Neural progenitor cell (in vitro differentiated cells): ENCODE data around the gene ENDOU. TPM values are rescaled to one million over a fixed set of nuclear protein-coding genes. Genes with fewer than 3 reads are reported as not detected.

Experiments used
- DNase-seq: peaks from one replicate; pipeline ENCODE4 v3.0.0-alpha.2; 2016; ENCODE audit warnings: low spot score
- H2AFZ ChIP-seq: fragments of 200-600 bp; sonication (generic); replicated peaks from 2 replicates; pipeline ENCODE4 v1.6.1; 2016; ENCODE audit warnings: antibody characterized with exemption
- H3F3A ChIP-seq: fragments of 200-600 bp; sonication (generic); 2 replicates; pipeline ENCODE4 v1.6.1; 2016; ENCODE audit warnings: antibody characterized with exemption, low read depth
- H3K27ac ChIP-seq: fragments of 200-600 bp; sonication (generic); 2 replicates; pipeline ENCODE4 v1.5.1; 2016; ENCODE audit warnings: mild to moderate bottlenecking
- H3K27me3 ChIP-seq: fragments of 200-600 bp; sonication (generic); 2 replicates; pipeline ENCODE4 v1.6.1; 2016; ENCODE audit warnings: mild to moderate bottlenecking, moderate library complexity
- H3K36me3 ChIP-seq: fragments of 200-600 bp; sonication (generic); 2 replicates; pipeline ENCODE4 v1.5.1; 2016
- H3K4me1 ChIP-seq: fragments of 200-600 bp; sonication (generic); 2 replicates; pipeline ENCODE4 v1.6.1; 2016; ENCODE audit warnings: mixed run types
- H3K4me2 ChIP-seq: fragments of 200-600 bp; sonication (generic); 2 replicates; pipeline ENCODE4 v1.6.1; 2016
- H3K4me3 ChIP-seq: fragments of 200-600 bp; sonication (generic); 2 replicates; pipeline ENCODE4 v1.5.1; 2016
- H3K79me2 ChIP-seq: fragments of 200-600 bp; sonication (generic); 2 replicates; pipeline ENCODE4 v1.6.1; 2016; ENCODE audit warnings: low read depth
- H3K9ac ChIP-seq: fragments of 200-600 bp; sonication (generic); 2 replicates; pipeline ENCODE4 v1.6.1; 2016
- H3K9me3 ChIP-seq: fragments of 200-600 bp; sonication (generic); 2 replicates; pipeline ENCODE4 v1.5.1; 2016; ENCODE audit warnings: low read depth
- H4K20me1 ChIP-seq: fragments of 200-600 bp; sonication (generic); 2 replicates; pipeline ENCODE4 v1.6.1; 2016; ENCODE audit warnings: low read depth
- H3K27ac Mint-ChIP-seq: 3 replicates; pipeline ENCODE4 v1.8.0; 2021; ENCODE audit warnings: mixed read lengths
- H3K27me3 Mint-ChIP-seq: 2 replicates; pipeline ENCODE4 v1.8.0; 2022; ENCODE audit warnings: low read depth, mild to moderate bottlenecking, inconsistent platforms, moderate library complexity, mixed read lengths; ENCODE audit not compliant: insufficient read depth
- H3K36me3 Mint-ChIP-seq: 3 replicates; pipeline ENCODE4 v1.8.0; 2021; ENCODE audit warnings: mixed read lengths
- H3K4me1 Mint-ChIP-seq: 3 replicates; pipeline ENCODE4 v1.8.0; 2021; ENCODE audit warnings: mixed read lengths
- H3K4me3 Mint-ChIP-seq: 3 replicates; pipeline ENCODE4 v1.8.0; 2021; ENCODE audit warnings: mild to moderate bottlenecking, moderate library complexity, mixed read lengths
- H3K9me3 Mint-ChIP-seq: 3 replicates; pipeline ENCODE4 v1.8.0; 2020; ENCODE audit warnings: mixed read lengths
- CTCF ChIP-seq: fragments of 200-600 bp; sonication (generic); IDR thresholded peaks from 2 replicates; pipeline ENCODE4 v1.5.1; 2017; ENCODE audit warnings: antibody characterized with exemption, mild to moderate bottlenecking
- EZH2 ChIP-seq: fragments of 200-600 bp; sonication (generic); IDR thresholded peaks from 2 replicates; pipeline ENCODE4 v1.6.1; 2017; ENCODE audit warnings: antibody characterized with exemption, mild to moderate bottlenecking, moderate library complexity
- EZH2phosphoT487 ChIP-seq: fragments of 200-600 bp; sonication (generic); IDR thresholded peaks from 2 replicates; pipeline ENCODE4 v1.6.1; 2017; ENCODE audit warnings: antibody characterized with exemption
- total RNA-seq: library from RNA; depleted of rRNA; stranded (reverse); fragments of >200 nt; gene quantifications from 2 replicates; pipeline ENCODE4 v1.2.3, GENCODE V29; 2015; ENCODE audit warnings: low replicate concordance

ENDOU gene
- total RNA-seq, 1 donor from 2014 or later: not detected

GRCh38 chr12:47705566-47706425 is 19.5 kb downstream of the ENDOU start, which contains the start of gene RPAP3:
TSS of gene RPAP3 (minus strand) at chr12:47706030. CDS start at chr12:47702840, 3,190 bp downstream.
- peaks cover 24% of the 10 kb centered on the region for H3K4me1 Mint-ChIP-seq

DNA sequence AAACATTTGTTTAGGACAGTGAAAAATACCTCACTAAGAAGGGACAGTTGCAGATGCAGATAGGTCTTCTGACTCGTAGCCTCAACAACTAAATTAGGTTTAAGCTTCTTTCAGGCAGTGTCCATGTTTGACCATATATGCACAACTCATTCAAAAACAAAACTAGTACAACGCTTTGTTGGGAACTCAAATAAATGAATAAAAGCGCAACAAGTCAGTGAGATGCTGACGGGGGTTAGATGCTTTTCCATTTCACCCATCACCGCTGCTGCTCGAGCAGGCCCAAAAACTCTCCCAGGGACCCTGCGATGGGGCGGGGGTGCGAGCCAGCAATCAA is 20.1 kb downstream of the ENDOU start:
- Histone ChIP-seq H3K4me3 (peak overlapping the region; percentile 81), H4K20me1 (peaks cover 6% of the 10 kb centered on the region), H3K9ac (peak overlapping the region; percentile 41), H3K9me3 (no peaks in the 10 kb centered on the region), H3K79me2 (peaks cover 56% of the 10 kb centered on the region), H3K27ac (no peak overlapping the region), H3K27me3 (no peaks in the 10 kb centered on the region), H3K36me3 (peaks cover 7% of the 10 kb centered on the region), H3K4me2 (peak overlapping the region; percentile 93), H3F3A (peaks cover 4% of the 10 kb centered on the region), H2AFZ (peak overlapping the region; percentile 89), H3K4me1 (peaks cover 4% of the 10 kb centered on the region)
- no peaks in the 10 kb centered on the region for H3K27me3 Mint-ChIP-seq
- peaks cover 24% of the 10 kb centered on the region for H3K4me1 Mint-ChIP-seq
- peaks cover 5% of the 10 kb centered on the region for H3K36me3 Mint-ChIP-seq
- peak overlapping the region; percentile 86 for H3K4me3 Mint-ChIP-seq
- DNase-seq: no peak
- H3K27ac Mint-ChIP-seq: peak overlapping the region; percentile 8
- TF ChIP-seq EZH2: no peak
- no peaks in the 10 kb centered on the region for H3K9me3 Mint-ChIP-seq

More at GRCh38 chr12:47705566-47706425, 19.5 kb downstream of the ENDOU start, which contains the start of gene RPAP3:
- H3K4me3 ChIP-seq: peak within 1 kb of the TSS; percentile 81
- peaks cover 7% of the 10 kb centered on the region for H3K36me3 ChIP-seq
- Mint-ChIP-seq H3K9me3 (no peaks in the 10 kb centered on the region), H3K36me3 (peaks cover 2% of the 10 kb centered on the region), H3K4me3 (peak within 1 kb of the TSS; percentile 86), H3K27ac (peak within 1 kb of the TSS; percentile 31), H3K27me3 (no peaks in the 10 kb centered on the region)
- peak within 1 kb of the TSS; percentile 41 for H3K9ac ChIP-seq
- peak; percentile 97 for DNase-seq
- no peaks in the 10 kb centered on the region for H3K9me3 ChIP-seq
- peak within 1 kb of the TSS; percentile 89 for H2AFZ ChIP-seq
- H3F3A ChIP-seq: peaks cover 4% of the 10 kb centered on the region
- H3K4me2 ChIP-seq: peak within 1 kb of the TSS; percentile 93
- no peak within 1 kb of the TSS for H3K27ac ChIP-seq
- H3K4me1 ChIP-seq: peaks cover 4% of the 10 kb centered on the region
- H4K20me1 ChIP-seq: peaks cover 2% of the 10 kb centered on the region
- TF ChIP-seq CTCF: peak; percentile 62
- no peak for TF ChIP-seq EZH2
- no peak for TF ChIP-seq EZH2phosphoT487
- H3K27me3 ChIP-seq: no peaks in the 10 kb centered on the region
- peaks cover 54% of the 10 kb centered on the region for H3K79me2 ChIP-seq

DNA sequence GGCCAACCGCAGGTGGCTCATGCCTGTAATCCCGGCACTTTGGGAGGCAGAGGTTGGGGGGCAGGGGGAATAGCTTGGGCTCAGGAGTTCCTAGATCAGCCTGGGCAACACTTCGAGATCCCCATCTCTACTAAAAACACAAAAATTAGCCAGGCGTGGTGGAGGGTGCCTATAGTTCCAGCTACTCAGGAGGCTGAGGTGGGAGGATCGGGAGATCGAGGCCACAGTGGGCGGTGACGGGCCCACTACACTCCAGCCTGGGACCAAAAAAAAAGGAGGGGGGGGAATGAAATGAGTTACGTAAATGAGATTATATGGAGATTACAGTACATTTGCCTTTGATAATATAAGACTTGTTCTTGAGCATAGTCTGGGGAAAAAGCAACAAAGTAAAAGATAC is 20.6 kb downstream of the ENDOU start:
- peak overlapping the region; percentile 81 for H3K4me3 ChIP-seq
- Mint-ChIP-seq H3K9me3 (no peaks in the 10 kb centered on the region), H3K4me3 (peak overlapping the region; percentile 86), H3K36me3 (peaks cover 5% of the 10 kb centered on the region), H3K4me1 (peaks cover 24% of the 10 kb centered on the region), H3K27me3 (no peaks in the 10 kb centered on the region), H3K27ac (peak overlapping the region; percentile 8)
- H3K36me3 ChIP-seq: peaks cover 7% of the 10 kb centered on the region
- peaks cover 9% of the 10 kb centered on the region for H4K20me1 ChIP-seq
- H3K9me3 ChIP-seq: no peaks in the 10 kb centered on the region
- H3K27me3 ChIP-seq: no peaks in the 10 kb centered on the region
- H3K27ac ChIP-seq: no peak overlapping the region
- TF ChIP-seq EZH2: no peak
- TF ChIP-seq CTCF: no peak
- no peak for TF ChIP-seq EZH2phosphoT487
- H2AFZ ChIP-seq: no peak overlapping the region
- H3K79me2 ChIP-seq: peaks cover 56% of the 10 kb centered on the region
- H3K4me1 ChIP-seq: peaks cover 4% of the 10 kb centered on the region
- DNase-seq: no peak
- H3F3A ChIP-seq: peaks cover 4% of the 10 kb centered on the region
- peak overlapping the region; percentile 93 for H3K4me2 ChIP-seq
- no peak overlapping the region for H3K9ac ChIP-seq

DNA sequence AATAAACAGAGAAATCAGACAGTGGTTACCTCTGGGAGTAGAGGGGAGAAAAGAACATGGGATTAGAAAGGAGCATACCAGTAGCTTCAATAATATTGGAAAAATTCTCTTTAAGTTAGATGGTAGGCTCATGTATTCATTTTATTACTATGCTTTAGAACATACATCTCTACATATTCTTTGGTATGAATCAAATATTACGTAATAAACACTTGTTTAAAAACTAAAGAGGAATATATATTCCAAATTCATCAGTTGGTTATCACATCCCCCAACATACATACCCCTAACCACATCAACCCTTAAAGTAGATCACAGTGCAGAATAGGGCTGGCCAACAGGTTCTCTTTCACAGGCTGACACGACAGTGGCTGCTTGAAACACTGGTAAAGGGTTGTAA is 25.0 kb downstream of the ENDOU start:
- no peak for TF ChIP-seq CTCF
- no peak for TF ChIP-seq EZH2
- no peak for TF ChIP-seq EZH2phosphoT487
- Histone ChIP-seq H3K4me2 (no peak overlapping the region), H4K20me1 (peaks cover 12% of the 10 kb centered on the region), H3K27me3 (no peaks in the 10 kb centered on the region), H3K4me3 (no peak overlapping the region), H3K27ac (no peak overlapping the region), H3K36me3 (peaks cover 12% of the 10 kb centered on the region), H3K4me1 (no peaks in the 10 kb centered on the region), H3K9ac (no peak overlapping the region), H3K9me3 (no peaks in the 10 kb centered on the region), H3K79me2 (peaks cover 46% of the 10 kb centered on the region), H3F3A (peaks cover 2% of the 10 kb centered on the region), H2AFZ (no peak overlapping the region)
- peaks cover 13% of the 10 kb centered on the region for H3K4me1 Mint-ChIP-seq
- H3K4me3 Mint-ChIP-seq: no peak overlapping the region
- no peak for DNase-seq
- H3K36me3 Mint-ChIP-seq: peaks cover 23% of the 10 kb centered on the region
- no peaks in the 10 kb centered on the region for H3K27me3 Mint-ChIP-seq
- no peak overlapping the region for H3K27ac Mint-ChIP-seq
- H3K9me3 Mint-ChIP-seq: no peaks in the 10 kb centered on the region
